HL-60/S4 treated with phorbol 12-myristate 13-acetate at 8.2 ng/mL for 4 days and 3 days (cell line): ENCODE measurements around the gene ABHD4.
"Not testable (repeated sequence)": the region's sequence is repeated elsewhere in the genome, so short reads cannot be mapped to it uniquely, and the experiment has no call there.

ENCODE experiments used
- in situ Hi-C: fragments of 300-500 bp; cut with MboI; formaldehyde crosslinking; loops from 2 replicates; pipeline ENCODE4 v1.15.0; 2022; ENCODE audit warnings: low sequenced_read_pairs

Gene ABHD4, protein sequence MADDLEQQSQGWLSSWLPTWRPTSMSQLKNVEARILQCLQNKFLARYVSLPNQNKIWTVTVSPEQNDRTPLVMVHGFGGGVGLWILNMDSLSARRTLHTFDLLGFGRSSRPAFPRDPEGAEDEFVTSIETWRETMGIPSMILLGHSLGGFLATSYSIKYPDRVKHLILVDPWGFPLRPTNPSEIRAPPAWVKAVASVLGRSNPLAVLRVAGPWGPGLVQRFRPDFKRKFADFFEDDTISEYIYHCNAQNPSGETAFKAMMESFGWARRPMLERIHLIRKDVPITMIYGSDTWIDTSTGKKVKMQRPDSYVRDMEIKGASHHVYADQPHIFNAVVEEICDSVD

DNA sequence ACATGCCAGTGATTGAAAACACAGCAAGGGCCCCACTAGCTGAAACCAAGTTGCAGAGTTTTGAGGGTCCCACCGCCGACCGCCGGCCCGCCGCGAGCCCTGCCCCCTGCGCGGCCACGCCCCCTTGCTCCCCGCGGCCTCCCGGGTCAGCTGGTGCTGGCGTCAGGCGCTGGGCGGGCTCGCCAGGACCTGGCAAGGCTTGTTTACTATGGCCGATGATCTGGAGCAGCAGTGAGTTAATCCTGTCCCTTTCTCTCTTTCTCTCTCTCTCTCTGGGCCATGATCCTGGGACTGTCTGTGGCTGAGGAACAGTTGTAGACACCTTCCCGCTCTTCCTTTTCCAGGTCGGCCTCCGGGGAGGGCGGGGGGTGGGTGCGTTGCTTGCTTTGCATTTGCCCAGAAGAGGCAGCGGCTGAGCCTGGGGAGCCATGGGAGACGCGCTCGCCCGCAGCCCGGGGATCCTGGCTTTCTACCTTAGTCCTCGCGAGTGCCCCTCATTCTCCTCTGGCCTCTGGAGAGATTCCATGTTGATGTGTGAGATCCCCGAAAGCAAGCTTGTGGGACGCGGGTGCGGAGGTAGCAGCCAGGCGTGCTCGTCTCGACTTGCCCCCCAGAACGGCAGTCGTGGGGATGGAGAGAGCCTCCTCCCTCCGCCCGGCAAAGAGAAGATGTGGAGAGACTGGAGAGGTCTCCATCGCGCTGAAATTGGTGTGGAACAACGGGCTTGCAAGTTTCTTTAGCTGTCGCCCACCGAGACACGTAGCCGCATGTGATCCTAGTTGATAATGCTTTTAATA, at the start of gene ABHD4:
Gene ABHD4, plus strand, starts transcription at position 202 of the 797 bp plus-strand sequence. Its CDS starts 7 bp downstream, at position 209.
- in situ Hi-C loops: no loop called here

DNA sequence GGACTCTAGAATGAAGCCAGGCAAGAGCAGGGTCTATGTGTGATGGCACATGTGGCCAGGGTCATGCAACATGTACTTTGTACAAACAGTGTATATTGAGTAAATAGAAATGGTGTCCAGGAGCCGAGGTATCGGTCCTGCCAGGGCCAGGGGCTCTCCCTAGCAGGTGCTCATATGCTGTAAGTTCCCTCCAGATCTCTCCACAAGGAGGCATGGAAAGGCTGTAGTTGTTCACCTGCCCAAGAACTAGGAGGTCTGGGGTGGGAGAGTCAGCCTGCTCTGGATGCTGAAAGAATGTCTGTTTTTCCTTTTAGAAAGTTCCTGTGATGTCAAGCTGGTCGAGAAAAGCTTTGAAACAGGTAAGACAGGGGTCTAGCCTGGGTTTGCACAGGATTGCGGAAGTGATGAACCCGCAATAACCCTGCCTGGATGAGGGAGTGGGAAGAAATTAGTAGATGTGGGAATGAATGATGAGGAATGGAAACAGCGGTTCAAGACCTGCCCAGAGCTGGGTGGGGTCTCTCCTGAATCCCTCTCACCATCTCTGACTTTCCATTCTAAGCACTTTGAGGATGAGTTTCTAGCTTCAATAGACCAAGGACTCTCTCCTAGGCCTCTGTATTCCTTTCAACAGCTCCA, 48.7 kb upstream of the ABHD4 start:
- in situ Hi-C loops: no loop called here

DNA sequence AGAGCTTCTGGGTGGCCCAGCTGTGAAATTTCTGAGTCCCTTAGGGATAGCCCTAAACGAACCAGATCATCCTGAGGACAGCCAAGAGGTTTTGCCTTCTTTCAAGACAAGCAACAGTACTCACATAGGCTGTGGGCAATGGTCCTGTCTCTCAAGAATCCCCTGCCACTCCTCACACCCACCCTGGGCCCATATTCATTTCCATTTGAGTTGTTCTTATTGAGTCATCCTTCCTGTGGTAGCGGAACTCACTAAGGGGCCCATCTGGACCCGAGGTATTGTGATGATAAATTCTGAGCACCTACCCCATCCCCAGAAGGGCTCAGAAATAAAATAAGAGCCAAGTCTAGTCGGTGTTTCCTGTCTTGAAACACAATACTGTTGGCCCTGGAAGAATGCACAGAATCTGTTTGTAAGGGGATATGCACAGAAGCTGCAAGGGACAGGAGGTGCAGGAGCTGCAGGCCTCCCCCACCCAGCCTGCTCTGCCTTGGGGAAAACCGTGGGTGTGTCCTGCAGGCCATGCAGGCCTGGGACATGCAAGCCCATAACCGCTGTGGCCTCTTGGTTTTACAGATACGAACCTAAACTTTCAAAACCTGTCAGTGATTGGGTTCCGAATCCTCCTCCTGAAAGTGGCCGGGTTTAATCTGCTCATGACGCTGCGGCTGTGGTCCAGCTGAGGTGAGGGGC, 48.0 kb upstream of the ABHD4 start:
- in situ Hi-C loops: no loop called here

DNA sequence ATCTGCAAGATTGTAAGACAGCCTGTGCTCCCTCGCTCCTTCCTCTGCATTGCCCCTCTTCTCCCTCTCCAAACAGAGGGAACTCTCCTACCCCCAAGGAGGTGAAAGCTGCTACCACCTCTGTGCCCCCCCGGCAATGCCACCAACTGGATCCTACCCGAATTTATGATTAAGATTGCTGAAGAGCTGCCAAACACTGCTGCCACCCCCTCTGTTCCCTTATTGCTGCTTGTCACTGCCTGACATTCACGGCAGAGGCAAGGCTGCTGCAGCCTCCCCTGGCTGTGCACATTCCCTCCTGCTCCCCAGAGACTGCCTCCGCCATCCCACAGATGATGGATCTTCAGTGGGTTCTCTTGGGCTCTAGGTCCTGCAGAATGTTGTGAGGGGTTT, 46.5 kb upstream of the ABHD4 start:
- in situ Hi-C loops: no loop called here

DNA sequence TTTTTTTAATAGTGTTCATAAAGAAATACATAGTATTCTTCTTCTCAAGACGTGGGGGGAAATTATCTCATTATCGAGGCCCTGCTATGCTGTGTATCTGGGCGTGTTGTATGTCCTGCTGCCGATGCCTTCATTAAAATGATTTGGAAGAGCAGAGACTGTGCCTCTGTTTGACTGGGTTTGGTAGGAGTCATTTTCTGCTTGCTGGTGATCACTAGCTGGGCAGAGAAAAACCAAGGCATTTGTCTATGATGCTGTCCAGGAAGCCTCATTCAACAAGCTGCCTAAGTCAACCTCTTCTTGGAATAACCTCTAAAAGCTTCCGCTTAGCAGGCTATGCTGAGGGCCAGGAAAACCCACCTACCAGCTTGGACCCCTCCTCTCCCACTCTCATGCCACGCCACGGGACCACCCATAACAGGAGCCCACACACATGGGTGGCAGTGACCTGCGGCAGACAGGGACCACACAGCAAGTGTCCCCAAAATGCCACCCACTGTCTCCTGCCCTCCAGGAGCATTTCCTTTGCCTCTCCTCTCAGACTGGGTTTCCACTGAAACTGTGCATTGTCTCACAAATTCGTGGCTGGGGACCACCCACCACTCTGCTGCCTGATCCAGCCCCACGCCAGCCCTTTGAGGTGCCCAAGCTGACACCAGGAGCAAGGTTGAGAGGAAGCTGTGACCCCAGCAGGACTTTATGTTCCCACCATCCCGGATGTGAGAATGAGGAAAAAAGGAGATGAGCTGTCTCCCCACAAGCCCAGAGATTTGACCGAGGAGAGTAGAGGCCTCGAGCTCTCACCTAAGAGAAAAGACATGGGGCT, 45.9 kb upstream of the ABHD4 start:
- in situ Hi-C loops: no loop called here

DNA sequence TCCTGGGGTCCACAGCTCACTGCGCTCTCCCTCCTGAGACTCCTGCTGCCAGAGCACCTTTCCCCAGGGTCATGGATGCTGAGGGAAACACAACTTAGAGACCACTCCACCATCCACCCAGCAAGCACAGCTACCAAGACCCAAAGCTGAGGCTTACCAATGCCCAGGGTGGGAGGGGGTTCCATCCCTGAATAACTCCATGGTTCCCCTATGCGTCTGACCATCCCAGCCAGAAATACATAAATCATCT, 45.3 kb upstream of the ABHD4 start:
- in situ Hi-C loops: no loop called here

DNA sequence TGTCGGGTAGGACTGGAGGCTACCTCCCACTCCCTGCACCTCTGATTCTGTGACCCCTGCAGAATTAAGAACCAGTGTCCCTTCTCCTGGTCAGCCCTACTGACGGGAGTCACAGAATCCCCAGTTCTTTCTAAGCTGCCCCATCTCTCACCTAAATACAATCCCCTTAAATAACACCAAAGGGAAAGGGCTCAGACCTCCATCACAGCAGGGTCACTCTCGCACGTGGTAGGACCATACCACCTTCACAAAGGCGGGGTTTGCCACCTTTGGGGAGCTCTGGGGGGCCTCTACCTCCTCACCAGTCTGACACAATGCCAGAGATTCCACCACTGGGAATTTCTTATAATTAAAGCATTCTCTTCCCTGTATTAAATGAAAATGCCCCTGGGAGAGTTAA, 44.7 kb upstream of the ABHD4 start:
- in situ Hi-C loops: no loop called here

DNA sequence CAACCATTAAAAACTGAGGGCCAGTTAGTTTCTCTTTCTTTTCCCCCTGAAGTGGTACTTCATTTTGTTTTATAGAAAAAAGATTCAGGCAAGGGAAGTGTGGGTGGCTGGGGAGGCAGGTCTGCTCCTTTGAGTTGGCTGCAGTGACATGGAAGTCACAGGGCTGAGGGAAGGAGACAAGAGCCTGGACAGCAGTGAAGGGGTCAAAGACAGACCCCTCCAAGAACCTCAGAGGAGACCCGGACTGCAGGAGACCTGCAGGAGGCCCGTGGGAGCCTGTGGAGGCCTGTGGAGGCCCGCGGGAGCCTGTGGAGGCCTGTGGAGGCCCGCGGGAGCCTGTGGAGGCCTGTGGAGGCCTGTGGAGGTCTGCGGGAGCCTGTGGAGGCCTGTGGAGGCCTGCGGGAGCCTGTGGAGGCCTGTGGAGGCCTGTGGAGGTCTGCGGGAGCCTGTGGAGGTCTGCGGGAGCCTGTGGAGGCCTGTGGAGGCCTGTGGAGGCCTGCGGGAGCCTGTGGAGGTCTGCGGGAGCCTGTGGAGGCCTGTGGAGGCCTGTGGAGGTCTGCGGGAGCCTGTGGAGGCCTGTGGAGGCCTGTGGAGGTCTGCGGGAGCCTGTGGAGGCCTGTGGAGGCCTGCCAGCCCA, 44.1 kb upstream of the ABHD4 start:
- in situ Hi-C loops: not testable (repeated sequence)

DNA sequence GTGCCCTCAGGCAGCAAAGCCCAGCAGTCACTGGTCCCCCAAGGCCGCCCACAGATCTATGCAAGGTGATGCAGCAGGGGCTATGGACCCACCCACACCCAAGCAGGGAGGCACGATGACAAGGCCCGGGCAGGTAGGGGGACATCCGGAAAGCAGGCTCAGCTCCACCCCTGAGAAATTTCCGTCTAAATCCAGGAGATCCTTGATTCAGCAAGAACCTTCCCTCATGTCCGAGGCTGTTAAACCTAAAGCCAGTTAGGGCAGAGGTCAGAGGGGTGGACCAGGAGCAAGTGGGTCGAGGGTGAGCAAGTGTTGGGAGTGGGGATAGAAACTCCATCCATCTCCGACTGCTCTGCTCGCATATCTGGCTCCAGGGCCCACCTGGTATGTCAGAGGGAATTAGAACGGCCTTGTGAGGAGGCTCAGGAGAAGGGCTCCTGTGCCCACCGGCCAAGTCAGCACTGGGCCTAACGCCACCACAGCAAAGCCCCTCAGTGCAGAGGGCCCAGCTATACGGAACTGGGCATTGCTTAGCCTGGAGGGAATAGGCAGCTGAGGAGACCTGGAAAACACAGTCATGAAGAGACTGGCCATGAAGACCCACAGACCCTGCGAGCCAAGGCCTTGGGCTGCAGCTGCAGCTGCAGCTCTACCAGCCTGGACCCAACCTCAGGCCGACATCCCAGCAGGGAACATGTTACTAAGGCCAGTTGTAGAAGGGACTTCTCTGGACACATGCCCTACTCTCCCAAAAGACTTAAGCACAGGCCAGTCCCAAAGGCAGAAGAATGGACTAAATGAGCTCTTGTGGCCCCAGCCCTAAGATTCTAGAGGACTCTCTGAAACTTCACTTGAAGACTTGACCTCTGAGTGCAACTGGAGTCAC, 43.4 kb upstream of the ABHD4 start:
- in situ Hi-C loops: loop anchor here (5.0 kb wide), 1 partner anchor 162 kb away; no protein-coding TSS in a partner anchor

DNA sequence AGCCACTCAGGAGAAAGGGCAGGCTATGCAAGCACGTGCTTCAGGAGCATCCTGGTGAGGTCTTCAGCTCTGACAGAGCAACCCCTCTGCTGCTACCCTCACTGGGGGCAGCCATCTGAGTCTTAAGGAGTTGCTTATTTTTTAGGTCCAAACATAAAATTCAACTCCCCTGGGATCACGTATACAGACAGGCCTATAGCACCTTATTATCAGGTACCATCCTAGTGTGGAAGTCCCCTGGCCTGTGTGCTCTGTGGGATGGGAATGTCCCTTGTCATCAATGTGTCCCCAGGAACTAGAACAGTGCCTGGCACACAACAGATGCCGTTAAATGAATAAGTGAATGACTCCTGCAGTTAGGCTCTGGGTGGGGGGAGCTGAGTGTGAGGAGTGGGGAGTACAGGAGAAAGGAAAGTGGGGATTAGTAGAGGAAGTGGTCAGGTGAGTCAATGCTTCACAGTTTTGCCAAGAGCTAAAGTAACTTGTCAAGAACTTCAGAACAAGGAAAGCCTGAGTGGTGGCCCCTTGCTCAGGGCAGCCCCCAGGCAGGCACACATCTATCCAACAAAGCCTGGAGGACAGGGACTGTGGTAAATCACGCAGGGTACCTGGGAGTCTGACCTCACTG, 42.6 kb upstream of the ABHD4 start:
- in situ Hi-C loops: loop anchor here (5.0 kb wide), 1 partner anchor 163 kb away; no protein-coding TSS in a partner anchor

DNA sequence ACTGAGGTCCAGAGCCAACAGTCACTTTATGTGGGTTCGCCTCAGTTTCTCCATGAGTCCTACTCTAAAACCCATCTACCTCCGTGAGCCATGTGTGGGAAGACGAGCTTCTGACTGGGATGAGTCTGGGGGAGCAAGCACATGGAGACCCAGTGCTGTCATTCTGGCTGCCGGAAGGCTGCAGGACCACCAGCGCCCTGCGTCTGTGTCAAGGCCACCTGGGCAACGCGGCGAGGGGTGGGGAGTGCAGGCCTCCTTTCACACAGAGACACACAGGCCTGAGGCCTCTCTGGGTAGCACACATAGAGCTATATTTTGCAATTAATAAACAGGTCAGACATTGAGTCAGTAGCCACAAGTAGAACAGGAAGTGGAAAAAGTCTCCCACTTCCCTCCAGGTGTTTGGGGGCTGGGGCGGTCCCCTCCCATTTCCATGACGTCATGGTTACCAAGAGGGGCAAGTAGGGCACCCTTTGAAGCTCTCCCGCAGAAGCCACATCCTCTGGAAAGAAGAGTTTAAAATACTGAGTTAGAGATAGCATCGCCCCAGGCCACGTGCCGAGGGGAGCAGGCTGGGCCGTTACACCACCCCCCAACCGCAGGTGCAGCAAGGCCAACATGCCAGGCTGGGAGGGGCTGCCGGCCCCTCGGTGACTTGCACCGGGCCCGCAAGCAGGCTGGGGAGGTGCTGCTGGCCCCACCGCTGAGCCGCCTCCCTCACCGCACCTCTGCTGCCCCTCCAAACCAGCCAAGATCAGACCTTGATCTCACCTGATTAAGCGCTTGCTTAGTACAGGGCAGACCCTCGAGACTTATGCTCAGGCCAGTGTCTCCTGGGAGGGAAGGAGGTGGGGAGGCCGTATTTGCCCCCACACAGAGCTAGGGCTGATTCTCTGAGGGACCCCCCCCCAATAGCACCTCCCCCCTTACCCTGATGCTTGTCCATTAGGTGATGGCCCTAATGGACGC, 41.8 kb upstream of the ABHD4 start:
- in situ Hi-C loops: loop anchor here (5.0 kb wide), 1 partner anchor 164 kb away; no protein-coding TSS in a partner anchor

DNA sequence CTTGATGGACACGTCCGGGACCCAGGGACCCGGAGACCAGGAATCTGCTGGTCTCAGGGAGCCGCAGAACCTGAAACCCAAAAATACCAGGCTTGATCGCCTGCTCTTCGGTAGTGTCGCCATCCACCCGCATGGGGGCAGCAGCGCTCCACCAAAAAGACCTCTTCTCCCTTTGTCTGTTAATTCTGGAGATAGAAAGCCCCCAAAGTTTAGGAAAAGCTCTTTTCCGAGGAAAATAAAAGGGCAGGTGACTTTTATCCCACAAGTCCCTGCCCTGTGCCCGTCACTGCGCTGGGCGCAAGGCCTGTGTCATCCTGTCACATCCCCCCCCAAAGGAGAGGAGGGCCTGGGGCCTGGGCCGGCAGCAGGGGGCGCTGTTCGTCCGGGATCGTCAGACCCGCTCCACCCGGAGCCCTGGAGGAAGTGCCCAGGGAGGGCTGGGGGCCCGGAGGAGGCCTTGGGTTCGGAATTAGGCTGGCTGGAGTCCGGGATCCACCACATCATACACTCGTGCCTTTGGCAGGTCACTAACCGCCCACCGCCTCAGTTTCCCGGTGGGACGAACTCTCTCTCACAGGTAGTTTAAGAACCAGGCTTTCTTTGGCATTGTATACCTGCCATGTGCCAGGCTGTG, 41.0 kb upstream of the ABHD4 start:
- in situ Hi-C loops: loop anchor here (5.0 kb wide), 1 partner anchor 165 kb away; no protein-coding TSS in a partner anchor

DNA sequence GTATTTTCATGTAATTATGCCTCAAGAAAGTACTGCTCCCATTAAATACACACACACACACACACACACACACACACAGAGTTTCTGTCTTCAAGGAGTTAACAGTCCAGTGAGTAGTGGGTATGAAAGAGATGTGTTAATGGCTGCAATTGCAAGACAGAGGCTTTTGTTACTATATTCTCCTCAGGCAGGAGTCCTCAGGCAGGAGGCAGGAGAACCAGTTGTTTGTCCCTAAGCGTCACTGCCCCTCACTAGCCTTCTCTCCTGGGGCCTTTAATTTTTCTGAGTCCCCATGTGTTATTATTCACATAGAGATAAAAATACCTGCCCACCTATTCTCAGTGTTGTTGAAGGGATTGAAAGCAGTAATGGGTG, 40.3 kb upstream of the ABHD4 start:
- in situ Hi-C loops: loop anchor here (5.0 kb wide), 1 partner anchor 166 kb away; no protein-coding TSS in a partner anchor

DNA sequence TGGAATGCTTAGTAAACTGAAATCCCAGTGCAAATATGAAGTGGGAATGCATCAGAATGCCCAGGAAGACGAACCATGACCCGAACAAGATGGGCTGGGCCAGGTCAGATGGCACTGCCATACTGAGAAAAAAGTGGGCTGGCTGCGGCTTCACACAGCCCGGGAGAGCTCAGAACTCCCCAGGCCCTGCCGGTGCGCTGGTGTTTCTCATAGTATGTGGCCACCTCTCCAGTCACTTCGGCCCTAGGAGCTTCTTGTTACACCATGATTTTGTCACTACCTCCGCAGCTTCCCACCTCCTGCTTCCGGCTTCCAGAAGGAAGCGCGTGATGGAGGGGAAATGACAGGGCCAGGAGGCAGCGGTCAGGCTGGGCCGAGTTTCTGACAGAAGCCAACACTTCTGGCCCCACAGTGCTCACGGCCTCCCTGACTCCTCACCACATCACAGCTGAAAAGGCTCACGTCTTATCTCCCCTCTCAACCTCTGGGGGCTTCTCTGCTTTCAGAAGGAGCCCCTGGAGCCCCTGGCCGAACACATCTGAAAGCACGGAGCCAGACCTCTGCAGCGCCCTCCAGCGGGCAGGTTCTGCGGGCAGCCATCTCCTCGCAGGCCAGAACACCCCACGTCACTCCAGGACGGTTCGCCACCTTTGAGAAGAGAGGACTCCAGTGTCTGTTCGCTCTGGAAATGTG, 39.7 kb upstream of the ABHD4 start:
- in situ Hi-C loops: loop anchor here (5.0 kb wide), 1 partner anchor 166 kb away; no protein-coding TSS in a partner anchor

DNA sequence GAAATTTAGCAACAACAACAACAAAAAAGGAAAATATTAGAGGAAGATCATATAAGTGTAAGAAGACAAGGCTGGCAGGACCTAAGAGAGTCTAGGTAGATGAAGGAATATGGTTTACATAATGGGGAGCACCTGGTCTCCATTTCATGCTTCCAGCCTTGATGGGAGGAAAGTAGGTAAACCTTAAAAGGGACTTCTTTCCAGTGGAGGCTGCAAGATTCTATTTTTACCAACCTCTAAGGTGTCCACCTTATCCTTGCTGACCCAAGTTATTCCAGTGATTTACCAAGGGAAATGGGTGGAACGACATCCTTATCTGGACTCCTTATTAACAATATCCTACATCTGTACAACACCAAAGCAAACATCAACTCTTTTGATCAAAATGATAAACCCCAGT, 39.1 kb upstream of the ABHD4 start:
- in situ Hi-C loops: loop anchor here (5.0 kb wide), 1 partner anchor 167 kb away; no protein-coding TSS in a partner anchor
